Measurements from ENCODE around the gene NEIL1. TPM values are rescaled to one million over a fixed set of nuclear protein-coding genes. Genes with fewer than 3 reads are reported as not detected.

Gene NEIL1
- total and polyA plus RNA-seq, 2 experiments from 2014 or later = 25.4 to 27.6 TPM

GRCh38 chr15:75354454-75354853 is 7.6 kb downstream of the NEIL1 start:
- Histone ChIP-seq H3K27me3 (no peaks in the 10 kb centered on the region), H3K9me3 (ENCODE audit: low read depth) (no peaks in the 10 kb centered on the region), H3K79me2 (no peaks in the 10 kb centered on the region), H3K36me3 (replicated peaks; ENCODE audit: insufficient read depth, low read depth) (no peaks in the 10 kb centered on the region), H4K20me1 (ENCODE audit: insufficient read depth, poor library complexity, severe bottlenecking) (no peaks in the 10 kb centered on the region), H3K27ac (no peak overlapping the region), H3K4me1 (ENCODE audit: insufficient read depth) (no peaks in the 10 kb centered on the region), H3K4me3 (no peak overlapping the region), H3K9me2 (replicated peaks; ENCODE audit: insufficient read depth) (no peaks in the 10 kb centered on the region), H3K4me2 (no peak overlapping the region), H2AFZ (no peak overlapping the region)
- 93% methylated on average over 7 of the region's 7 CpGs for WGBS (ENCODE audit: low lambda C conversion rate, missing lambda C conversion rate)
- DNase-seq (ENCODE audit: low spot score) = no peak
- TF ChIP-seq EZH2 (IDR thresholded peaks at IDR 0.05; ENCODE audit: borderline replicate concordance) (no peak), EZH2phosphoT487 (IDR thresholded peaks at IDR 0.05; ENCODE audit: low read depth, severe bottlenecking, unreplicated experiment) (no peak)
- TF ChIP-seq, protein P1, sequence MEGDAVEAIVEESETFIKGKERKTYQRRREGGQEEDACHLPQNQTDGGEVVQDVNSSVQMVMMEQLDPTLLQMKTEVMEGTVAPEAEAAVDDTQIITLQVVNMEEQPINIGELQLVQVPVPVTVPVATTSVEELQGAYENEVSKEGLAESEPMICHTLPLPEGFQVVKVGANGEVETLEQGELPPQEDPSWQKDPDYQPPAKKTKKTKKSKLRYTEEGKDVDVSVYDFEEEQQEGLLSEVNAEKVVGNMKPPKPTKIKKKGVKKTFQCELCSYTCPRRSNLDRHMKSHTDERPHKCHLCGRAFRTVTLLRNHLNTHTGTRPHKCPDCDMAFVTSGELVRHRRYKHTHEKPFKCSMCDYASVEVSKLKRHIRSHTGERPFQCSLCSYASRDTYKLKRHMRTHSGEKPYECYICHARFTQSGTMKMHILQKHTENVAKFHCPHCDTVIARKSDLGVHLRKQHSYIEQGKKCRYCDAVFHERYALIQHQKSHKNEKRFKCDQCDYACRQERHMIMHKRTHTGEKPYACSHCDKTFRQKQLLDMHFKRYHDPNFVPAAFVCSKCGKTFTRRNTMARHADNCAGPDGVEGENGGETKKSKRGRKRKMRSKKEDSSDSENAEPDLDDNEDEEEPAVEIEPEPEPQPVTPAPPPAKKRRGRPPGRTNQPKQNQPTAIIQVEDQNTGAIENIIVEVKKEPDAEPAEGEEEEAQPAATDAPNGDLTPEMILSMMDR (IDR thresholded peaks at IDR 0.05; ENCODE audit: poor library complexity) = no peak

- TF ChIP-seq EZH2 (IDR thresholded peaks at IDR 0.05; ENCODE audit: borderline replicate concordance) (no peak), EZH2phosphoT487 (IDR thresholded peaks at IDR 0.05; ENCODE audit: low read depth, severe bottlenecking, unreplicated experiment) (no peak)
- TF ChIP-seq, protein P1 (IDR thresholded peaks at IDR 0.05; ENCODE audit: poor library complexity) = no peak
- WGBS (ENCODE audit: low lambda C conversion rate, missing lambda C conversion rate) = 100% methylated on average over 3 of the region's 4 CpGs
- H4K20me1 ChIP-seq (ENCODE audit: insufficient read depth, poor library complexity, severe bottlenecking) = no peaks in the 10 kb centered on the region
- no peak overlapping the region for H3K4me3 ChIP-seq
- H3K79me2 ChIP-seq = no peaks in the 10 kb centered on the region
- DNase-seq (ENCODE audit: low spot score) = no peak
- no peaks in the 10 kb centered on the region for H3K9me2 ChIP-seq (replicated peaks; ENCODE audit: insufficient read depth)
- no peak overlapping the region for H3K4me2 ChIP-seq
- H2AFZ ChIP-seq = no peak overlapping the region
- no peaks in the 10 kb centered on the region for H3K4me1 ChIP-seq (ENCODE audit: insufficient read depth)
- no peak overlapping the region for H3K27ac ChIP-seq
- no peaks in the 10 kb centered on the region for H3K36me3 ChIP-seq (replicated peaks; ENCODE audit: insufficient read depth, low read depth)
- no peaks in the 10 kb centered on the region for H3K27me3 ChIP-seq
- no peaks in the 10 kb centered on the region for H3K9me3 ChIP-seq (ENCODE audit: low read depth)
These were observed 8.5 kb downstream of the NEIL1 start for GRCh38 chr15:75355369-75355768.

GRCh38 chr15:75356006-75356405 is 9.2 kb downstream of the NEIL1 start:
- no peak overlapping the region for H3K4me3 ChIP-seq
- no peaks in the 10 kb centered on the region for H3K27me3 ChIP-seq
- no peaks in the 10 kb centered on the region for H3K9me3 ChIP-seq (ENCODE audit: low read depth)
- 97% methylated on average over 20 of the region's 28 CpGs for WGBS (ENCODE audit: low lambda C conversion rate, missing lambda C conversion rate)
- H2AFZ ChIP-seq = no peak overlapping the region
- no peaks in the 10 kb centered on the region for H3K79me2 ChIP-seq
- DNase-seq (ENCODE audit: low spot score) = no peak
- H3K4me1 ChIP-seq (ENCODE audit: insufficient read depth) = no peaks in the 10 kb centered on the region
- H3K4me2 ChIP-seq = no peak overlapping the region
- no peaks in the 10 kb centered on the region for H3K9me2 ChIP-seq (replicated peaks; ENCODE audit: insufficient read depth)
- no peaks in the 10 kb centered on the region for H4K20me1 ChIP-seq (ENCODE audit: insufficient read depth, poor library complexity, severe bottlenecking)
- no peak overlapping the region for H3K27ac ChIP-seq
- TF ChIP-seq EZH2phosphoT487 (IDR thresholded peaks at IDR 0.05; ENCODE audit: low read depth, severe bottlenecking, unreplicated experiment) (no peak), EZH2 (IDR thresholded peaks at IDR 0.05; ENCODE audit: borderline replicate concordance) (no peak)
- TF ChIP-seq, protein P1 (IDR thresholded peaks at IDR 0.05; ENCODE audit: poor library complexity) = no peak
- no peaks in the 10 kb centered on the region for H3K36me3 ChIP-seq (replicated peaks; ENCODE audit: insufficient read depth, low read depth)

GRCh38 chr15:75356517-75356916 is 9.7 kb downstream of the NEIL1 start:
- Histone ChIP-seq H4K20me1 (ENCODE audit: insufficient read depth, poor library complexity, severe bottlenecking) (no peaks in the 10 kb centered on the region), H3K27me3 (no peaks in the 10 kb centered on the region), H3K9me2 (replicated peaks; ENCODE audit: insufficient read depth) (no peaks in the 10 kb centered on the region), H3K36me3 (replicated peaks; ENCODE audit: insufficient read depth, low read depth) (no peaks in the 10 kb centered on the region), H3K9me3 (ENCODE audit: low read depth) (no peaks in the 10 kb centered on the region), H3K79me2 (no peaks in the 10 kb centered on the region), H3K27ac (no peak overlapping the region), H2AFZ (no peak overlapping the region), H3K4me1 (ENCODE audit: insufficient read depth) (no peaks in the 10 kb centered on the region), H3K4me3 (no peak overlapping the region), H3K4me2 (no peak overlapping the region)
- TF ChIP-seq, protein P1 (IDR thresholded peaks at IDR 0.05; ENCODE audit: poor library complexity) = no peak
- TF ChIP-seq EZH2phosphoT487 (IDR thresholded peaks at IDR 0.05; ENCODE audit: low read depth, severe bottlenecking, unreplicated experiment) (no peak), EZH2 (IDR thresholded peaks at IDR 0.05; ENCODE audit: borderline replicate concordance) (no peak)
- 98% methylated on average over 20 of the region's 20 CpGs for WGBS (ENCODE audit: low lambda C conversion rate, missing lambda C conversion rate)
- DNase-seq (ENCODE audit: low spot score) = no peak

All from hepatocyte (in vitro differentiated cells).